Anterior cingulate cortex (tissue), 58 donors: ENCODE data around the gene OPCML.
A peak's percentile ranks its signal among the peaks of the same experiment; 100 is the strongest.

ENCODE experiments used
- DNase-seq, 58 donors: peaks; one replicate each; lab custom pipeline; 2025; lab: John Stamatoyannopoulos, UW

OPCML gene

GRCh38 chr11:133425245-133425644 lies 107.1 kb downstream of the OPCML start:
- DNase-seq, result no peak

- DNase-seq, result no peak
Observed at GRCh38 chr11:133418218-133418617, 114.1 kb downstream of the OPCML start.

- DNase-seq, result peak in 15 of 58 donors; percentile 5 to 48 (median 20)
Observed at GRCh38 chr11:133414506-133414905, 117.8 kb downstream of the OPCML start.

- no peak for DNase-seq
Observed at GRCh38 chr11:133413703-133414102, 118.6 kb downstream of the OPCML start.

DNA sequence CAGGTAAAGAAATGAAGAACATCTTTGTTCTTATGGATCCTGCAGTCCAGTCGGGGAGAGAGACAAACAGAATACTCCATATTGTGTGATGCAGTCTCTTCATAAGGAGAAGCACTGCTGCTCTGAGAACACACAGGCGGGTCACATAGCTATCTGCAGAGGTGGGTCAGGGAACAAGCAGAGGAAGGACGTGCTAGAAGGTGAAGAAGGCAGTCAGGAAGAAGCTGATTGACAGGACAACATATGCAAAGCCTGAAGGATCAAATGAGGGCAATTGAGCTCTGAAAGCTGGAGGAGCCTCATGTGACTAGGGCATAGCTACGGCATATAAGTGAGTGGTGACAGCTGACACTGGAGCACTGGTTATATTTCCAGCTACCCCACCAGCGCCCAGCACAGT lies 122.5 kb downstream of the OPCML start:
- no peak for DNase-seq

DNA sequence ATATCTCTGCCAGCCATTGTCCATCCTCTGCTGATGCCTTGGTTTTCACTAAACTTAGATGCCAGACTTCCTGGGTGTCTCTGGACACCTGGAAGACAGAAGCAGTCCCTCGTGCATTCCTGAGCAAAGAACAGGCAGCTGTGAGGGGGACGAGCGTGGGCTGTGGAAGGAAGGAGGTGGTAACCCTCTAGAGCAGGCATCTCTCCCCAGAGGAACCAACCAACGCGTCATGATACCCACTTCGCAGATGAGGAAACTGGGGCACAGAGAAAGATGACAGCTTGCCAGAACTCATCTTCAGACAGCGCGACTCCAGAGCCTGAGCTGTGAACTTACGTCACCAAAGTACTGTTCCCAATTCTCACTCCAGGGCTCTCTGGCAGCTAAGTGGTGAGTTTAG lies 123.4 kb downstream of the OPCML start:
- no peak for DNase-seq

GRCh38 chr11:133408402-133408801 lies 123.9 kb downstream of the OPCML start:
- no peak for DNase-seq

- no peak for DNase-seq
Observed at GRCh38 chr11:133406489-133406888, 125.8 kb downstream of the OPCML start.

GRCh38 chr11:133403900-133404299 lies 128.4 kb downstream of the OPCML start:
- DNase-seq, result no peak

DNA sequence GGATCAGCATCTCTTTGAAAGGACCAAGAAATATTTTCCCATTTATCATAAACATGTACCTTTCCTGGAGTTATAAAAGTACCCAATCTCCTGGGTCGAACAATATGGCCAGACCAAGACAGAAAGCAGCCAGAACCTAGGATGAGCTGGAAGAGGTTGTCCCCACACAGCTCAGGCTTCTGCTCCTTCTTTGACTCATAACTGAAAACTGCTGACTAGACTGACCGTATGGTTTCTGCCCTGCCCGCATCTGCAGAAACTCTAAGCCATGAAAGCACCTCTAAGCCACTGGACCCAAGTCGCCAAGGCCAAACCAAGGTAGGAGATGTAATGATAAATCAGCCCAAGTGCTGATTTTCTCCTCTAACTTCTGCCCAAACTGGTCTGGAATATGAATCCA lies 129.8 kb downstream of the OPCML start:
- DNase-seq, result no peak

DNA sequence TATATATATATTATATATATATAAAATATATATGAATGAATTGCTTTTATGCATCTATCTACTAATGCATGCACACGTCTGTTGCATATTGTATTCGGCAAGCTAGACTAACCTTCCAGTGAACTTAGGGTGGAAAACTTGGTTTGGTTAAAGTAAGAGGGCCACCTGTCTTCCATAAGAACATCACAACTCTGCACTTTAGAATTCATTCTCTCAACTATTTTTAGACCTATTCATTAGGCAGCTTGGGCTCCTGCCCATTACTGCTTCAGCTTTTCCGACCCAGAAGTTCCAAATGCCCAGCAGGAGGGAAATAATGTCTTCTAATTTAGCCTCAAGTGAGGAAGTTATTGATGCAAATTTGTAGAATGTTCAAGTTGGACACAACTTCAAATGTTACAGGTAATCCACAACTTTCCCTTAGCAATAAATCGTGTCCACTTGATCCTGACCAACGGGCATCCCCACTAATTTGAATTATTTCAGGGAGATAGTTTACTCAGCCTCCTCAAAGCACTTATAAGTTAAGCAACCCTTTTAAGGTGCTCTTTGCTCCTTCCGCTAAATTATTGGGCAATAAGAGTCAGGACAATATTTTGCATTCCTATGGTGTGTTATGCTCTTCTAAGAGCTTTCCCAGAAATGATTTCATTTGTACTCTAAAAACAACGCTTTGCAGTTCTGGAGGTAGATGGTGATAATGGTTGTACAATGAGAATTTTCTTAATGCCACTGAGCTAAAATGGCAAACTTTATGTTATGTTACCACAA lies 132.3 kb downstream of the OPCML start:
- DNase-seq, result peak in 2 of 58 donors; percentile 8 to 11

DNA sequence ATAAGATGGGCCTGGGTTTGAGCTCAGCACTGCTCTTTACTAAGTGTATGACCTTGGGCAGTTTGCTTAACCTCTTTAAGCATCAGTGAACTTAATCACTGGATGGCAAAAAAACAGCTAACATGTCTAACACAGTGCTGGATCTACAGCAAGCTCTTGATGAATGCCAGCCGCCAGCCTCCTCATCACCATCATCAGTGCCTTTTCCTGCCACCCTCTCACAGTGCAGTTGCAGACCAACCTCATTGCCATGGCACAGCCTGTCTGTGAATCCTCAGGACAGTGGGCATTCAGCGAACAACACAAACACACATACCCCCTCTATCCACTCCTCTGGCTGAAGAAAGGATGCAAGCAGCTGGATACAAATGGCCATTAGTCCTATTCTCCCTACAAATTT lies 133.0 kb downstream of the OPCML start:
- peak in 2 of 58 donors; percentile 12 to 14 for DNase-seq

GRCh38 chr11:133390803-133391202 lies 141.5 kb downstream of the OPCML start:
- DNase-seq, result no peak

DNA sequence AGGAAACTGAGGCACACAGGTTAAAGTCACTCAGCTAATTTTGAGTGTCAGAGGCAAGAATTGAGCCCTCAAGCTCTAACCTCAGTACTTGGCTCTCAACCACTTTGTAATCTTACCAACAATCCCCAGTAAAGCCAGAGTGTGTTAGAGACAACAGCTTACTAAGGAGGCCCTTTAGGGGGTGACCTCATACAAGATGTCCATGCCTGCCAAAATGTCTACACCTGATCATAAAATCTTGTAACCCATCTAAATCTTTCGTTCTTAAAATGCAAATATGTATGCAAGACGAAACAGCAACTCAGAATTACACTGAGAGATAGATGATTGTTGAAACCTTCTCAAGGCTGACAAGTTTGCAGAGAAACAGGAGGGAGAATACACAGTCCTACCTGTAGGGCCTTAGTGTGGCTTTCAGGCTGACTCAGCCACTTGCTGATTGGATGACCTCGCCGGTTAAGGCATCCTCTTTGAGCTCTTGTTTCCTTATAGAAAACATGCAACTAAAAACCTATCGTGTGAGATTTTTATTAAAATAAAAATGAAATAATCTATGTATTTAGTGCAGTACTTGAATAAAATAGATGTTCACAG lies 143.2 kb downstream of the OPCML start:
- no peak for DNase-seq

DNA sequence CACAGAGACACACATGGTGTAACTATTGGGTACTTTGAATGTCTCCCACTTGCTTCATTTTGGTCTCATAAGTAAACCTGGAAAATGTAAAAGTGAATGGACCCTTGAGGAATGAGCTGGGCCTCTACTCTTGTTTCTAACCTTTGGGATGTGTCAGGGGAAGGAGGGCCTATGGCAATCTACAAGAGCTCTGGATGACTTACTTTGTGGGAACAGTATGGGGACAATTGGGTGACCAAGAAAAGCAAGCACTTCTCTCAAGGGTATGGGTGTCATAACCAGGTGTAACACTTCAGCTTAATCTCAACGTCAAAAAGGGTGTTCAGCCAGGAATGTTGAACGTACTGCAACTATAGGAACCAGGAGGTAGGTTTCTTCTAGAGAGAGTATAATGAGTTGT lies 144.0 kb downstream of the OPCML start:
- no peak for DNase-seq

DNA sequence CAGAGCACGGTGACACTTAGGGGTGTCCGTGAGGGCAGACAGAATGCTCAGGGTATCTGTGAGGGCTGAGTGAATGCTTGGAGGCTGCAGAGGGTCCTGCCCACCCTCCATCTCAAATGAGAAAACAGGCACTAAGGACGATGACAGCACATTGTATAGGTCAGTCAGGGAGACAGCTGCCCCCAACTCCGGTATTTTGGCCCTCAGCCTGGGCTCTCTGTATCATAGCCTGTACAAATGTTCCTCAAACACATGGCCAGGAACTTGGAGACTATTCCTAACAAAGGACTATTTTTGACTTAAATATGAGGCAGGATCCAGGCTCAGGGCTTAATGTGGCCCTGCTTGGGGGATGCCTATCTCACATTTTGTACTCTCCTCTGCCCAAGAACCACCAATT lies 145.4 kb downstream of the OPCML start:
- no peak for DNase-seq

DNA sequence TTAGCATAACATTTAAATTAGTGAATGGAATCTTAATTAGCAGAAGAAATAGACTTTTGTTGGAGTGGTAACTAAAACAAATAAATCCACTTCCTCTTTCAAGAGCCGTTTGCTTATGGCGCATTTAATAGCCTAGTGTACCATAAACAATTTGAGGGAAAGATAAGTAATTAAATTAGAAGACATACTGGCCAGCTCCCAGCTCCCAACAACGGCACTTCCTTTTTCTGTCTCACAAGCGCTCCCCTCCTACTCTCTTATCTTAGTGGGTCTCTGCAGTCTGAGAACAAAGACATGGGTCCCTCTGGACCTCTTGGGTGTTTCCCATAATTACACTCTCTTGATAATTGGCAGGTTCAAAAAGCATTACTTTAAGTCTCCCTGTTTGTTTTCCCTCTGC lies 146.0 kb downstream of the OPCML start:
- DNase-seq, result no peak

DNA sequence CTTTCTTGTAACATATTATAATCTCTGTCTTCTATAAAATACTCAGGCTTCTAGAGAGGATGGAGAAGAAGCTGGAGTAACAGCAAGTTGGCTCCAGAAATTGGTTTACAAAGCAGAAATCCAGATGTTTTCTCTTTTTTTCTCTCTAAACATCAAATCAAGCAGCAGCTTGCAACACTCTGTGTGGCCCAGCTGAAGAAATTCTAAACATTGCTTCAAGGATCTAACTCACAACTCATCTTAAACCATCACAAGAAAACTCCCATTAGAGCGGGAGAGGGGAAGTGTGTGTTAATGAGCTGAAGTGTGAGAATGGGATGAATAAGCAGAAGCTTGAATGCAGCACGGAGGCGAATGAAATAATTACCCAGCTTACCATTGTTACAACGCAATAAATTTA lies 146.5 kb downstream of the OPCML start:
- no peak for DNase-seq

- DNase-seq, result no peak
Observed at GRCh38 chr11:133384731-133385130, 147.6 kb downstream of the OPCML start.

DNA sequence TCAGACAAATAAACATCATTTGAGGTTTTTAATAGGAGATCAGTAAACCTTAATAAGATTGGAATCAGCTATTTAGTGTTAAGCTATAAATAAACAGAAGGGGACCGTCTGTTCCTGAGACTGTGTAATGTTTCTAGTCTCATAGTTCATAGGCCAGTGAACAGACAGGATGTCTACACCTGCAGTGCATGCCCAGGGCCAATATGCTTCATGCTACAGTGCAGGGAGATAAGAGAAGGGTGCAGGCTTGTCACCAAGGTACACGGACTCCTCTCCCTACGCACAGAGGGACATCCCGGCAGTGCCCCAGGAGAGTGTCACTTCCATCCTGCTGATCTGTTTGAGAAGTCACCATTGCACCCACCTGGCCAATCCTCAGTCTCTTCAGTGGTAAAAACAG lies 148.6 kb downstream of the OPCML start:
- no peak for DNase-seq

DNA sequence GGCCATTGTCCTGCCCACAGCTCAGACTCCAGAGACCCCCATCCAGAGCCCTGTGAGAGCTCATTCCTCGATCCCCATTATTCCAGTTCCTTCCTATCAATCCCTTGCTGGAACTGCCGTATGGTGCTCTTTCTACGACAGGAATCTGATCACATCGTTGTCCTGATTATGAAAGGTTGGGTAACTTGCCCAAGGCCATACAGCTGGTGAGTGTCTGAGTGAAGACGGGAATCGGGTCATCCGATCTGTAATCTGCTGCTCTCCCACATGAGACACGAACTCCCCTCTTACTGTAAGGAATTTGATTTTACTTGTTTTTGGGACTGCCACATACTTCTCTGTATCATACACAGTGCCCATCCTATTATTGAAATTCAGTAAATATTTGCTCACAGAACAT lies 149.1 kb downstream of the OPCML start:
- no peak for DNase-seq

- peak in 13 of 58 donors; percentile 10 to 54 (median 21) for DNase-seq
Observed at GRCh38 chr11:133382131-133382812, 150.0 kb downstream of the OPCML start.
